HG02970 (cell line): ENCODE data around the gene MXRA8.
A peak's percentile ranks its signal among the peaks of the same experiment; 100 is the strongest.
"Not testable (repeated sequence)": the region's sequence is repeated elsewhere in the genome, so short reads cannot be mapped to it uniquely, and the experiment has no call there.

Experiments used
- ATAC-seq: cut with Tn5 transposase; IDR thresholded peaks from one replicate; pipeline ENCODE4 v1.9.1; 2021; ENCODE audit warnings: mild to moderate bottlenecking, moderate library complexity, moderate number of reproducible peaks; ENCODE audit not compliant: unreplicated experiment, low FRiP score

The MXRA8 gene

GRCh38 chr1:1324524-1325287 lies 33.6 kb downstream of the MXRA8 start, which contains the start of the genes CPTP and INTS11:
CPTP (plus strand) TSS chr1:1324802; CDS start chr1:1326911, 2,109 bp downstream.
INTS11 (minus strand) TSS chr1:1324660; CDS start chr1:1324608, 52 bp downstream.
- ATAC-seq: peak; percentile 79

GRCh38 chr1:1324084-1324523 lies 34.3 kb downstream of the MXRA8 start:
- peak; percentile 20 for ATAC-seq

- ATAC-seq: no peak
Observed at GRCh38 chr1:1322952-1323351, 35.4 kb downstream of the MXRA8 start.

- no peak for ATAC-seq
Observed at GRCh38 chr1:1322418-1322817, 35.9 kb downstream of the MXRA8 start.

- no peak for ATAC-seq
Observed at GRCh38 chr1:1321477-1321876, 36.9 kb downstream of the MXRA8 start.

- ATAC-seq: no peak
Observed at GRCh38 chr1:1320666-1321448, 37.5 kb downstream of the MXRA8 start.

- ATAC-seq: no peak
Observed at GRCh38 chr1:1319646-1319941, 38.8 kb downstream of the MXRA8 start.

GRCh38 chr1:1318777-1319645 lies 39.3 kb downstream of the MXRA8 start:
- no peak for ATAC-seq

GRCh38 chr1:1318131-1318652 lies 40.2 kb downstream of the MXRA8 start:
- no peak for ATAC-seq

GRCh38 chr1:1317420-1317819 lies 40.9 kb downstream of the MXRA8 start:
- no peak for ATAC-seq

- ATAC-seq: not testable (repeated sequence)
Observed at GRCh38 chr1:1316199-1316598, 42.2 kb downstream of the MXRA8 start.

- ATAC-seq: no peak
Observed at GRCh38 chr1:1315435-1315954, 42.9 kb downstream of the MXRA8 start.

- ATAC-seq: no peak
Observed at GRCh38 chr1:1314678-1315335, 43.5 kb downstream of the MXRA8 start.

GRCh38 chr1:1314237-1314586 lies 44.1 kb downstream of the MXRA8 start:
- no peak for ATAC-seq

- no peak for ATAC-seq
Observed at GRCh38 chr1:1313500-1314236, 44.7 kb downstream of the MXRA8 start.

- ATAC-seq: no peak
Observed at GRCh38 chr1:1312450-1313314, 45.7 kb downstream of the MXRA8 start.

GRCh38 chr1:1311107-1312104 lies 46.9 kb downstream of the MXRA8 start:
- no peak for ATAC-seq
